ENCODE measurements around the gene ANAPC16. TPM values are rescaled to one million over a fixed set of nuclear protein-coding genes. Genes with fewer than 3 reads are reported as not detected.

Gene ANAPC16
- polyA plus RNA-seq (2013, experiment 1 of 2) = 49.6 TPM
- polyA plus RNA-seq (2013, experiment 2 of 2) = 60.2 TPM

DNA sequence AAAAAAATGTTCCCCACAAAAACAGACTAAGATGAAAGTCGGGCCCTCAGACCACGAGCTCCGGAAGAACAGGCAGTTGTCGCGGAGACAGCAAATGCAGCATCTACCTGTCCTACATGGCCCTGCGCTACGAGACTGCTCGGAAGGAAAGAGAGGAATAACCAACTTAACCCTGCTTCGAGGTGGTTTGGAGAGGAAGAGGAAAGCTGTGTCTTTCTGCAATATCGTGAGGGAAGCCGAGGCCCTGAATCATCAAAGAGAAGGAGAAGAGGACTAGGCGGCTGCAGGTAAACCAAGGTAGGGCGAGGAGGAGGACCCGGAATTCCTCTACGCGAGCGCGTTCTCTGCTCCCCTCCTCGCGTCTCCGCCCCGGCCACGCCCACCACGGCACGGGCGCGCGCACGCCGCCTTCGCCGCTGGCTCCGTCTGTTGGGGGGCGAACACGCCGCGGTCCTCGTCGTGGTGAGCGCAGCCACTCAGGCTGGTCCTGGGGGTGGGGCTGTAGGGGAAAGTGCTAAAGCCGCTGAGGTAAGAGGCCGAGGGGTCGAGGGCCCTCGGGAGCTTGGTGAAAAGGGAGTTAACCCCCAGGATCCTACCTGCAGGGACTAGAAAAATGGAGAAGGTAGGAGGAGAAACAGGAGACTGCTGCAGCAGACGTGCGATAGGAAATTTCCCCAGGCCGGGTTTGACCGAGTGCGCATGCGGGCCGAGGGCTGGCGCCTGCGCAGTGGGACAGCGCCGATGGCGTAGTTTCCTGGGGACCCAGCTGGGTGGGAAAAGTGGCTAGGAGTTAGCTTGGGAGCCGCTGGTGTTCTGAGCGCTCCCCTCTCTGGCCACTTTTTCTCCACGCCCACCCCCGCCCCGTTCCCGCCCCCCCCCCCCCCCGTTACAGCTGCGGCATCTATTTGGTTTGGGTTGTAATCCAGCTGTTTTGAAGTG, at the start of gene ANAPC16, which contains the start of gene ASCC1:
Gene ANAPC16 (plus strand): TSS at position 402 of the 939 bp plus-strand sequence. CDS start 7,903 bp downstream, outside the sequence.
Gene ASCC1 (minus strand): TSS at position 666 of the 939 bp plus-strand sequence. CDS start 2,978 bp downstream, outside the sequence.
- Histone ChIP-seq H3K36me3 (ENCODE audit: insufficient read depth, low read length) (peaks cover 21% of the 10 kb centered on the region), H3K4me1 (ENCODE audit: insufficient read depth, low read length) (no peaks in the 10 kb centered on the region), H3K27me3 (ENCODE audit: insufficient read depth, low read length) (no peaks in the 10 kb centered on the region), H3K9ac (ENCODE audit: low read depth, low read length) (peak within 1 kb of the TSS; percentile 91), H3K9me3 (ENCODE audit: insufficient read depth, low read depth, low read length) (no peaks in the 10 kb centered on the region), H3K4me3 (ENCODE audit: low read length) (peak within 1 kb of the TSS; percentile 70), H3K27ac (ENCODE audit: low read depth, low read length) (peak within 1 kb of the TSS; percentile 93)
- whole genome bisulfite sequencing = 2% methylated on average over 57 of the region's 64 CpGs

GRCh38 chr10:72167118-72167517, 48.7 kb upstream of the ANAPC16 start:
- H3K9ac ChIP-seq (ENCODE audit: low read depth, low read length) = no peak overlapping the region
- H3K9me3 ChIP-seq (ENCODE audit: insufficient read depth, low read depth, low read length) = no peaks in the 10 kb centered on the region
- 92% methylated on average over 3 of the region's 3 CpGs for WGBS
- no peak overlapping the region for H3K4me3 ChIP-seq (ENCODE audit: low read length)
- H3K36me3 ChIP-seq (ENCODE audit: insufficient read depth, low read length) = no peaks in the 10 kb centered on the region
- H3K27me3 ChIP-seq (ENCODE audit: insufficient read depth, low read length) = no peaks in the 10 kb centered on the region
- H3K27ac ChIP-seq (ENCODE audit: low read depth, low read length) = no peak overlapping the region
- H3K4me1 ChIP-seq (ENCODE audit: insufficient read depth, low read length) = no peaks in the 10 kb centered on the region

- WGBS = 87% methylated on average over 4 of the region's 4 CpGs
- no peaks in the 10 kb centered on the region for H3K27me3 ChIP-seq (ENCODE audit: insufficient read depth, low read length)
- no peak overlapping the region for H3K9ac ChIP-seq (ENCODE audit: low read depth, low read length)
- H3K9me3 ChIP-seq (ENCODE audit: insufficient read depth, low read depth, low read length) = no peaks in the 10 kb centered on the region
- no peak overlapping the region for H3K4me3 ChIP-seq (ENCODE audit: low read length)
- H3K36me3 ChIP-seq (ENCODE audit: insufficient read depth, low read length) = no peaks in the 10 kb centered on the region
- no peak overlapping the region for H3K27ac ChIP-seq (ENCODE audit: low read depth, low read length)
- no peaks in the 10 kb centered on the region for H3K4me1 ChIP-seq (ENCODE audit: insufficient read depth, low read length)
Observed at GRCh38 chr10:72170263-72170662, 45.5 kb upstream of the ANAPC16 start.

- 96% methylated on average over 4 of the region's 4 CpGs for WGBS
- no peaks in the 10 kb centered on the region for H3K9me3 ChIP-seq (ENCODE audit: insufficient read depth, low read depth, low read length)
- H3K4me1 ChIP-seq (ENCODE audit: insufficient read depth, low read length) = no peaks in the 10 kb centered on the region
- no peak overlapping the region for H3K9ac ChIP-seq (ENCODE audit: low read depth, low read length)
- no peak overlapping the region for H3K4me3 ChIP-seq (ENCODE audit: low read length)
- H3K27me3 ChIP-seq (ENCODE audit: insufficient read depth, low read length) = no peaks in the 10 kb centered on the region
- no peak overlapping the region for H3K27ac ChIP-seq (ENCODE audit: low read depth, low read length)
- H3K36me3 ChIP-seq (ENCODE audit: insufficient read depth, low read length) = no peaks in the 10 kb centered on the region
Observed at GRCh38 chr10:72170733-72171132, 45.1 kb upstream of the ANAPC16 start.

DNA sequence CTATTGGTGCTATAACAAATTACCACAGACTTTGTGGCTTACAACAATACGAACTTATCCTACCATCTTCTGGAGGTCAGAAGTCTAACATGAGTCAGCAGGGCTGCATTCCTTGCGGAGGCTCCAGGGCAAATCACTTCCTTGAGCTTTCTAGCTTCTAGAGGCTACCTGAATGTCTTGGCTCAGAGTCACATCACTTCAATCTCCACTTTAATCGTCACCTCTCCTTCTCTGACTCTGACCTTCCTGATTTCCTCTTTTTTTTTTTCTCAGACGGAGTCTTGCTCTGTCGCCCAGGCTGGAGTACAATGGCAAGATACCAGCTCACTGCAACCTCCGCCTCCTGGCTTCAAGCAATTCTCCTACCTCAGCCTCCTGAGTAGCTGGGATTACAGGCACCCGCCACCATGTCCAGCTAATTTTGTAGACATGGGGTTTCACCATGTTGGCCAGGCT, 44.6 kb upstream of the ANAPC16 start:
- Histone ChIP-seq H3K27me3 (ENCODE audit: insufficient read depth, low read length) (no peaks in the 10 kb centered on the region), H3K4me1 (ENCODE audit: insufficient read depth, low read length) (no peaks in the 10 kb centered on the region), H3K36me3 (ENCODE audit: insufficient read depth, low read length) (no peaks in the 10 kb centered on the region), H3K9ac (ENCODE audit: low read depth, low read length) (no peak overlapping the region), H3K4me3 (ENCODE audit: low read length) (no peak overlapping the region), H3K27ac (ENCODE audit: low read depth, low read length) (no peak overlapping the region), H3K9me3 (ENCODE audit: insufficient read depth, low read depth, low read length) (no peaks in the 10 kb centered on the region)
- 90% methylated on average over 7 of the region's 7 CpGs for WGBS

- H3K4me1 ChIP-seq (ENCODE audit: insufficient read depth, low read length) = no peaks in the 10 kb centered on the region
- no peaks in the 10 kb centered on the region for H3K27me3 ChIP-seq (ENCODE audit: insufficient read depth, low read length)
- H3K9me3 ChIP-seq (ENCODE audit: insufficient read depth, low read depth, low read length) = no peaks in the 10 kb centered on the region
- H3K36me3 ChIP-seq (ENCODE audit: insufficient read depth, low read length) = no peaks in the 10 kb centered on the region; the same call in 1 of the 2 replicates
- no peak overlapping the region for H3K4me3 ChIP-seq (ENCODE audit: low read length)
- no peak overlapping the region for H3K9ac ChIP-seq (ENCODE audit: low read depth, low read length)
- 97% methylated on average over 3 of the region's 3 CpGs for WGBS
- H3K27ac ChIP-seq (ENCODE audit: low read depth, low read length) = no peak overlapping the region
Observed at GRCh38 chr10:72173262-72173618, 42.6 kb upstream of the ANAPC16 start.

DNA sequence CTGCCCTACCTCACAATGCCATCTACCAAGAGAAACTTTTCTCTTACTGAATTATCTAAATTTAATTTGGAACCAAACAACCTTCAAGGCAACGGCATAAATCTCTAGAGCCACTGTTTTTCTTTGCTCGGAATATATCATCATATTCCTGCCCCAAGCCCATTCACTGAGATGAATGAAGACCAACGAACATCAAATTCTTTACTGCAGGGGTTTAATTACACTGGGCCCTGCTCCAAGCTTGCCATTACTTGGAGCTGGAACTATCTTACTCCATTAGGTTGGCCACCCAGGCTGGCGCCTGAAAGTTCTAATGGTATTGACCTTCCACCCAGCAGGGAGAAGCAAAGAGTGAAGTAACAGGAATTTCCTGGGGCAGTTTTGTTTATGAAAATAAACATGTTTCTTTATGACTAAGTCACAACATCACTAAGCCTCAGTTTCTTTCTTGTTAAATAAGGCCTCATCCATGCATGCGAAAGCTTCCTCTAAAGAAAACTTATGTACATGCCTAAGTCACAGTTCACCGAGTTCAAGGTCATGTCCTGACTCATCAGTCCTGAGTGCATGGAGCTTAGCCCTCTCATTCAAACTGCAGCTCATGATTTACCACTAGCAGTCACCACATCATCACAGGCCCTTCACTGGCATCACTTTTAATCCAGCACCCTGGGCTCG, 42.1 kb upstream of the ANAPC16 start:
- H3K27ac ChIP-seq (ENCODE audit: low read depth, low read length) = no peak overlapping the region
- H3K9me3 ChIP-seq (ENCODE audit: insufficient read depth, low read depth, low read length) = no peaks in the 10 kb centered on the region
- H3K36me3 ChIP-seq (ENCODE audit: insufficient read depth, low read length) = no peaks in the 10 kb centered on the region; the same call in none of the 2 replicates
- no peak overlapping the region for H3K9ac ChIP-seq (ENCODE audit: low read depth, low read length)
- H3K4me3 ChIP-seq (ENCODE audit: low read length) = no peak overlapping the region
- H3K27me3 ChIP-seq (ENCODE audit: insufficient read depth, low read length) = no peaks in the 10 kb centered on the region
- 92% methylated on average over 7 of the region's 7 CpGs for WGBS
- no peaks in the 10 kb centered on the region for H3K4me1 ChIP-seq (ENCODE audit: insufficient read depth, low read length)

GRCh38 chr10:72174297-72174662, 41.5 kb upstream of the ANAPC16 start:
- no peak overlapping the region for H3K4me3 ChIP-seq (ENCODE audit: low read length)
- no peak overlapping the region for H3K9ac ChIP-seq (ENCODE audit: low read depth, low read length)
- H3K4me1 ChIP-seq (ENCODE audit: insufficient read depth, low read length) = no peaks in the 10 kb centered on the region
- no peaks in the 10 kb centered on the region for H3K9me3 ChIP-seq (ENCODE audit: insufficient read depth, low read depth, low read length)
- no peaks in the 10 kb centered on the region for H3K27me3 ChIP-seq (ENCODE audit: insufficient read depth, low read length)
- peaks cover 2% of the 10 kb centered on the region for H3K36me3 ChIP-seq (ENCODE audit: insufficient read depth, low read length)
- H3K27ac ChIP-seq (ENCODE audit: low read depth, low read length) = no peak overlapping the region

DNA sequence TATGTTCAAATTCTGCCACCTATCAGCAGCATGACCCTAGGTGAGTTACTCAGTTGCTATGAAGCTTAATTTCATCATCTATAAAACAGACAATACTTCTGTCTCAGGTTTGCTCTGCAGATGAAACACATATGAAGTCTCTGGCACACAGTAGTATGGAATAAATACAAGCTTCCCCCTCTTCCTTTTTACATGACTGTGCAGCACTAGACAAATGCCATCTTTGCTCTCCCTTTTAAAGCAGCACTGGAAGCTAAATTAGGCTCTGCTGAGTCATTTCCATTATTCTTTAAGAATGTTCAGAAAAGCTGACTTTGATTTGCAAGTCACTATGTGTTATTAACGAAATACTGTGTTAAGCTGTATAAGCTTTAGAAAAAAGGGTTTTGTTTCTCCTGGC, 40.7 kb upstream of the ANAPC16 start:
- Histone ChIP-seq H3K9me3 (ENCODE audit: insufficient read depth, low read depth, low read length) (no peaks in the 10 kb centered on the region), H3K36me3 (ENCODE audit: insufficient read depth, low read length) (peaks cover 2% of the 10 kb centered on the region), H3K27ac (ENCODE audit: low read depth, low read length) (no peak overlapping the region), H3K4me1 (ENCODE audit: insufficient read depth, low read length) (no peaks in the 10 kb centered on the region), H3K4me3 (ENCODE audit: low read length) (no peak overlapping the region), H3K9ac (ENCODE audit: low read depth, low read length) (no peak overlapping the region), H3K27me3 (ENCODE audit: insufficient read depth, low read length) (no peaks in the 10 kb centered on the region)
- WGBS = no CpG with 5 or more reads among the region's 1 CpG

- H3K36me3 ChIP-seq (ENCODE audit: insufficient read depth, low read length) = peaks cover 2% of the 10 kb centered on the region
- no peak overlapping the region for H3K9ac ChIP-seq (ENCODE audit: low read depth, low read length)
- no peaks in the 10 kb centered on the region for H3K9me3 ChIP-seq (ENCODE audit: insufficient read depth, low read depth, low read length)
- no peaks in the 10 kb centered on the region for H3K4me1 ChIP-seq (ENCODE audit: insufficient read depth, low read length)
- no peak overlapping the region for H3K27ac ChIP-seq (ENCODE audit: low read depth, low read length)
- 98% methylated on average over 2 of the region's 2 CpGs for WGBS
- H3K27me3 ChIP-seq (ENCODE audit: insufficient read depth, low read length) = no peaks in the 10 kb centered on the region
- H3K4me3 ChIP-seq (ENCODE audit: low read length) = no peak overlapping the region
Observed at GRCh38 chr10:72176701-72177100, 39.1 kb upstream of the ANAPC16 start.

DNA sequence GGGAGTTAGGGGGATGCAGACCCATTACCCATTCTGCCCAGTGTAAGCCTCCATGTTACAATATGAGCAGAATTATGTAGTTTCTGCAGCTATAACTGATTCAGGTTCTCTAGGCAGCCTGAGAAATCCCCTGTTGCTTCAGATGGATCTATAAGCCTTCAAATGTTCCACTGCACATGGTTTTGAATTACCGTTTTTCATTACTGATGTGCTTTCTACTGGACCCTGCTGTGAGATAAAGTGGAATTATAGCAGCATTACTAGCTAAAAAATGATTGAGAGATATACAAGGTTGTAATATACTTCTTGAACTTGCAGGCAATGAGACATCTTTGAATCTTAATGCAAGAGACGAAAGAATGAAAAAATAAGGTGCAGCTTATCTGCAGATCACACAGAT, 38.4 kb upstream of the ANAPC16 start:
- peaks cover 8% of the 10 kb centered on the region for H3K36me3 ChIP-seq (ENCODE audit: insufficient read depth, low read length)
- H3K9ac ChIP-seq (ENCODE audit: low read depth, low read length) = no peak overlapping the region
- no peaks in the 10 kb centered on the region for H3K9me3 ChIP-seq (ENCODE audit: insufficient read depth, low read depth, low read length)
- no peaks in the 10 kb centered on the region for H3K4me1 ChIP-seq (ENCODE audit: insufficient read depth, low read length)
- H3K27me3 ChIP-seq (ENCODE audit: insufficient read depth, low read length) = no peaks in the 10 kb centered on the region
- H3K4me3 ChIP-seq (ENCODE audit: low read length) = no peak overlapping the region
- no peak overlapping the region for H3K27ac ChIP-seq (ENCODE audit: low read depth, low read length)
- WGBS = 91% methylated on average over 2 of the region's 2 CpGs
